ENCODE data around the gene PPP1R12A. TPM values are rescaled to one million over a fixed set of nuclear protein-coding genes. Genes with fewer than 3 reads are reported as not detected.

Gene PPP1R12A
- polyA plus RNA-seq, 2 donors: 17.3 to 24.6 TPM

DNA sequence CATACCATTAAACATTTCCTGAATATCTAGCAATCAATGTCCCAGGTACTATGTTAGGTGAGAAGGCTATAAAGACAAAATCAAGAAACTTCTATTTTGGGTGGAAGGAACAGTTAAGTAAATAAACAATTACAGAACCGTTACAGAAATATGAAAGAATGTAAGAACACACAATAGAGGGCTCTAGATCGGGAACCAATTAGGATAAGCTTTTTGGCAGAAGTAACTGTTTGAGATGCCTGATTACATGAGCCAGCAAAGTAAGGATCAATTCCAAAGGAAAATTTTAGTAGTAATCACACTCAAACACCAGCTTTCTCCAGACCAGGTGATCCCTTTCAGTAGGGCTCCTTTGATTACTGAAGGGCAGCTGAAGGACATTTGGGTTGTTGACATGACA is 33.9 kb downstream of the PPP1R12A start:
- Histone ChIP-seq H3K4me3 (ENCODE audit: low read depth in 1 of 2, low read length in 2 of 2) (no peak overlapping the region), H3K4me1 (ENCODE audit: control insufficient read depth in 2 of 2, insufficient read depth in 2 of 2, low read length in 1 of 2) (no peaks in the 10 kb centered on the region), H3K9me3 (ENCODE audit: control insufficient read depth in 2 of 2, insufficient read depth in 1 of 2, low read depth in 1 of 2, low read length in 1 of 2) (no peaks in the 10 kb centered on the region), H3K36me3 (ENCODE audit: control insufficient read depth in 2 of 2, insufficient read depth in 2 of 2, low read length in 1 of 2) (no peaks in the 10 kb centered on the region), H3K27ac (ENCODE audit: low read depth in 2 of 2, low read length in 1 of 2) (no peak overlapping the region), H3K27me3 (ENCODE audit: control insufficient read depth in 1 of 2, insufficient read depth in 2 of 2, low read length in 2 of 2) (no peaks in the 10 kb centered on the region)
- WGBS, 2 donors: 23 to 30% methylated on average over 2 of the region's 2 CpGs

DNA sequence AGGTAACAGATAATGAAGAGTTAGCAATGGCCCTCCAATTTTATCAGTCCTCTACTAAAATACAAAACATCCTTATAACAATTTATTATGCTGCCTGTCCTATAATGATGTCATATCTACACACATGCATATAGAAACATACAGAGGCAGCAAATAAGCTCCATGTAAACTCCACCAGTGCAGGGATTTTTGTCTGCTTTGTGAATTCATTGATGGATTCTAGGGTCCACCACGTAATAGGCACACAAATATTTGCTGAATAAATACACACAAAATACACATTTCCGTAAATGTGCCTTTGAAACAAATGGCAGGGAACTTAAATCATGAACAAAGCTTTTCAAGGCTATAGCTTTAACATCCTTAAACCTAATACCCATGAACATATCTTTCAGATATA is 34.7 kb downstream of the PPP1R12A start:
- 77 to 83% methylated on average over 2 of the region's 2 CpGs for WGBS, 2 donors
- Histone ChIP-seq H3K4me3 (ENCODE audit: low read depth in 1 of 2, low read length in 2 of 2) (no peak overlapping the region), H3K27ac (ENCODE audit: low read depth in 2 of 2, low read length in 1 of 2) (no peak overlapping the region), H3K9me3 (ENCODE audit: control insufficient read depth in 2 of 2, insufficient read depth in 1 of 2, low read depth in 1 of 2, low read length in 1 of 2) (no peaks in the 10 kb centered on the region), H3K4me1 (ENCODE audit: control insufficient read depth in 2 of 2, insufficient read depth in 2 of 2, low read length in 1 of 2) (no peaks in the 10 kb centered on the region), H3K36me3 (ENCODE audit: control insufficient read depth in 2 of 2, insufficient read depth in 2 of 2, low read length in 1 of 2) (no peaks in the 10 kb centered on the region), H3K27me3 (ENCODE audit: control insufficient read depth in 1 of 2, insufficient read depth in 2 of 2, low read length in 2 of 2) (no peaks in the 10 kb centered on the region)

GRCh38 chr12:79897617-79898016 is 37.3 kb downstream of the PPP1R12A start:
- H3K4me3 ChIP-seq (ENCODE audit: low read depth in 1 of 2, low read length in 2 of 2): no peak overlapping the region
- no peaks in the 10 kb centered on the region for H3K4me1 ChIP-seq (ENCODE audit: control insufficient read depth in 2 of 2, insufficient read depth in 2 of 2, low read length in 1 of 2)
- no peaks in the 10 kb centered on the region for H3K27me3 ChIP-seq (ENCODE audit: control insufficient read depth in 1 of 2, insufficient read depth in 2 of 2, low read length in 2 of 2)
- H3K36me3 ChIP-seq (ENCODE audit: control insufficient read depth in 2 of 2, insufficient read depth in 2 of 2, low read length in 1 of 2): no peaks in the 10 kb centered on the region
- WGBS, 2 donors: 52% methylated on average over 1 of the region's 1 CpG
- H3K9me3 ChIP-seq (ENCODE audit: control insufficient read depth in 2 of 2, insufficient read depth in 1 of 2, low read depth in 1 of 2, low read length in 1 of 2): no peaks in the 10 kb centered on the region
- H3K27ac ChIP-seq (ENCODE audit: low read depth in 2 of 2, low read length in 1 of 2): no peak overlapping the region

- H3K27ac ChIP-seq (ENCODE audit: low read depth in 2 of 2, low read length in 1 of 2): no peak overlapping the region
- H3K36me3 ChIP-seq (ENCODE audit: control insufficient read depth in 2 of 2, insufficient read depth in 2 of 2, low read length in 1 of 2): no peaks in the 10 kb centered on the region
- no peaks in the 10 kb centered on the region for H3K9me3 ChIP-seq (ENCODE audit: control insufficient read depth in 2 of 2, insufficient read depth in 1 of 2, low read depth in 1 of 2, low read length in 1 of 2)
- H3K4me1 ChIP-seq (ENCODE audit: control insufficient read depth in 2 of 2, insufficient read depth in 2 of 2, low read length in 1 of 2): no peaks in the 10 kb centered on the region
- no peak overlapping the region for H3K4me3 ChIP-seq (ENCODE audit: low read depth in 1 of 2, low read length in 2 of 2)
- WGBS, 2 donors: 58 to 74% methylated on average over 1 of the region's 1 CpG
- no peaks in the 10 kb centered on the region for H3K27me3 ChIP-seq (ENCODE audit: control insufficient read depth in 1 of 2, insufficient read depth in 2 of 2, low read length in 2 of 2)
Observed at GRCh38 chr12:79895804-79896203, 39.1 kb downstream of the PPP1R12A start.

GRCh38 chr12:79895071-79895470 is 39.8 kb downstream of the PPP1R12A start:
- Histone ChIP-seq H3K27ac (ENCODE audit: low read depth in 2 of 2, low read length in 1 of 2) (no peak overlapping the region), H3K36me3 (ENCODE audit: control insufficient read depth in 2 of 2, insufficient read depth in 2 of 2, low read length in 1 of 2) (no peaks in the 10 kb centered on the region), H3K9me3 (ENCODE audit: control insufficient read depth in 2 of 2, insufficient read depth in 1 of 2, low read depth in 1 of 2, low read length in 1 of 2) (no peaks in the 10 kb centered on the region), H3K4me1 (ENCODE audit: control insufficient read depth in 2 of 2, insufficient read depth in 2 of 2, low read length in 1 of 2) (no peaks in the 10 kb centered on the region), H3K4me3 (ENCODE audit: low read depth in 1 of 2, low read length in 2 of 2) (no peak overlapping the region), H3K27me3 (ENCODE audit: control insufficient read depth in 1 of 2, insufficient read depth in 2 of 2, low read length in 2 of 2) (no peaks in the 10 kb centered on the region)

DNA sequence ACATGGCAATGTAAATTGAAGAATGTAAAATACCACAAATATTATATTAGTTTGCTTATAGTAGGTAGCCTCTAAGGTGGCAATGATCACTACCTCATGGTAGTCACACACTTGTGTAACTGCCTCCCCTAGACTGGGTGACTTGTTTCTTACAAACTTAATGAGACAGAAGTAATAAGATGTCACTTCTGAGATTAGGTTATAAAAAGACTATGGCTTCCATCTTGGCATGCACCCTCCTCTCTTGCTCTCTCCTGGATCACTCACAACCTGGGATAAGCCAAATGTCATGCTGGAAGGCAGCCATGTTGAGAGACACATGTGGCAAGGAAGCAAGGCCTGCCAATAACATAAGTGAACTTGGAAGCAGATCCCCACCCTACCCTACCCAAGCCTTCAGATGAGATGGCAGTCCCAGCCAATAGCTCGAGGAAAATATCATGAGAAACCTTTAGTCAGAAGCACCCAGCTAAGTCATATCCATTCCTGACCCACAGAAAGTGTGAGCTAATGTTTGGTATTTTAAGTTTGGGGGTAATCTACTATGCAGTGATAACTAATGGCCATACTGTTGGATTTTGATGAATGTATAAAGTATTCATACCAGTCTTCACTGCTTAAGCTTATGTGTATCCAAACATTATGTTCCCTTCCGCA is 43.3 kb downstream of the PPP1R12A start:
- Histone ChIP-seq H3K27ac (ENCODE audit: low read depth in 2 of 2, low read length in 1 of 2) (no peak overlapping the region), H3K4me1 (ENCODE audit: control insufficient read depth in 2 of 2, insufficient read depth in 2 of 2, low read length in 1 of 2) (no peaks in the 10 kb centered on the region), H3K9me3 (ENCODE audit: control insufficient read depth in 2 of 2, insufficient read depth in 1 of 2, low read depth in 1 of 2, low read length in 1 of 2) (no peaks in the 10 kb centered on the region), H3K4me3 (ENCODE audit: low read depth in 1 of 2, low read length in 2 of 2) (no peak overlapping the region), H3K36me3 (ENCODE audit: control insufficient read depth in 2 of 2, insufficient read depth in 2 of 2, low read length in 1 of 2) (no peaks in the 10 kb centered on the region), H3K27me3 (ENCODE audit: control insufficient read depth in 1 of 2, insufficient read depth in 2 of 2, low read length in 2 of 2) (no peaks in the 10 kb centered on the region)
- WGBS, 2 donors: 82 to 86% methylated on average over 2 of the region's 2 CpGs

GRCh38 chr12:79887890-79888289 is 47.0 kb downstream of the PPP1R12A start:
- no peaks in the 10 kb centered on the region for H3K4me1 ChIP-seq (ENCODE audit: control insufficient read depth in 2 of 2, insufficient read depth in 2 of 2, low read length in 1 of 2)

GRCh38 chr12:79886917-79887519 is 47.9 kb downstream of the PPP1R12A start:
- no peak overlapping the region for H3K4me3 ChIP-seq (ENCODE audit: low read depth in 1 of 2, low read length in 2 of 2)
- no peaks in the 10 kb centered on the region for H3K36me3 ChIP-seq (ENCODE audit: control insufficient read depth in 2 of 2, insufficient read depth in 2 of 2, low read length in 1 of 2)
- H3K9me3 ChIP-seq (ENCODE audit: control insufficient read depth in 2 of 2, insufficient read depth in 1 of 2, low read depth in 1 of 2, low read length in 1 of 2): no peaks in the 10 kb centered on the region
- H3K27me3 ChIP-seq (ENCODE audit: control insufficient read depth in 1 of 2, insufficient read depth in 2 of 2, low read length in 2 of 2): no peaks in the 10 kb centered on the region
- H3K27ac ChIP-seq (ENCODE audit: low read depth in 2 of 2, low read length in 1 of 2): no peak overlapping the region
- no peaks in the 10 kb centered on the region for H3K4me1 ChIP-seq (ENCODE audit: control insufficient read depth in 2 of 2, insufficient read depth in 2 of 2, low read length in 1 of 2)
- WGBS, 2 donors: 65 to 66% methylated on average over 3 of the region's 3 CpGs

More at GRCh38 chr12:79887890-79888289, 47.0 kb downstream of the PPP1R12A start:
- WGBS, 2 donors: 83 to 94% methylated on average over 1 of the region's 1 CpG
- H3K27ac ChIP-seq (ENCODE audit: low read depth in 2 of 2, low read length in 1 of 2): no peak overlapping the region
- no peak overlapping the region for H3K4me3 ChIP-seq (ENCODE audit: low read depth in 1 of 2, low read length in 2 of 2)
- H3K27me3 ChIP-seq (ENCODE audit: control insufficient read depth in 1 of 2, insufficient read depth in 2 of 2, low read length in 2 of 2): no peaks in the 10 kb centered on the region
- H3K9me3 ChIP-seq (ENCODE audit: control insufficient read depth in 2 of 2, insufficient read depth in 1 of 2, low read depth in 1 of 2, low read length in 1 of 2): no peaks in the 10 kb centered on the region
- H3K36me3 ChIP-seq (ENCODE audit: control insufficient read depth in 2 of 2, insufficient read depth in 2 of 2, low read length in 1 of 2): no peaks in the 10 kb centered on the region

GRCh38 chr12:79885911-79886490 is 48.9 kb downstream of the PPP1R12A start:
- no peak overlapping the region for H3K27ac ChIP-seq (ENCODE audit: low read depth in 2 of 2, low read length in 1 of 2)
- H3K4me1 ChIP-seq (ENCODE audit: control insufficient read depth in 2 of 2, insufficient read depth in 2 of 2, low read length in 1 of 2): no peaks in the 10 kb centered on the region
- 49 to 63% methylated on average over 3 of the region's 3 CpGs for WGBS, 2 donors

More at GRCh38 chr12:79885911-79886490, 48.9 kb downstream of the PPP1R12A start:
- Histone ChIP-seq H3K27me3 (ENCODE audit: control insufficient read depth in 1 of 2, insufficient read depth in 2 of 2, low read length in 2 of 2) (no peaks in the 10 kb centered on the region), H3K4me3 (ENCODE audit: low read depth in 1 of 2, low read length in 2 of 2) (no peak overlapping the region), H3K36me3 (ENCODE audit: control insufficient read depth in 2 of 2, insufficient read depth in 2 of 2, low read length in 1 of 2) (no peaks in the 10 kb centered on the region), H3K9me3 (ENCODE audit: control insufficient read depth in 2 of 2, insufficient read depth in 1 of 2, low read depth in 1 of 2, low read length in 1 of 2) (no peaks in the 10 kb centered on the region)
